ENCODE data around the gene PGAM5.

The PGAM5 gene

DNA sequence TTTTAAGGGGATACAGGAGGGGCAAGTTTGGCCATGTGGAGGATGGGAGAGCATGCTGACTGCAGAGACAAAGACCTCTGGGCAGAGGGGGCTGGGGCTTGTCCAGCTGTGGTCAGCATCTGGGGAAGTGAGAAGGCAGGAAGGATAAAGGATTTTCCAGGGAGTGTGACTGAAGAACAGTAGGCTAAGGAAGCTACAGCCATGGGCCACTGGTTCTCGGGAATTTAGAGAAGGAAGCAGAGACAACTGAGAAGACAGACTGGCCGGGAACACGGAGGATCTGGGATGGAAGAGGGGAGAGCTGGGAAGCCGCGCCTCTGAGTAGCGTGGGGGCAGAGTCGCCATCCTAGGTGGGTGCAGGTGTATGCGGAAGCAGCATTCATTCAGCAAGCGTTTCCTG is 7.0 kb upstream of the PGAM5 start:
- peaks cover 29% of the 10 kb centered on the region for H3K36me3 Mint-ChIP-seq
- peak overlapping the region; percentile 23 for H3K27ac Mint-ChIP-seq
- H3K4me1 Mint-ChIP-seq = peaks cover 9% of the 10 kb centered on the region
- ATAC-seq (ENCODE audit: low read depth) (no peak), DNase-seq (ENCODE audit: low spot score in 2 of 2) (no peak)
- H3K9me3 Mint-ChIP-seq = peaks cover 9% of the 10 kb centered on the region
- H3K4me3 Mint-ChIP-seq = no peak overlapping the region
- H3K27me3 Mint-ChIP-seq = no peaks in the 10 kb centered on the region

DNA sequence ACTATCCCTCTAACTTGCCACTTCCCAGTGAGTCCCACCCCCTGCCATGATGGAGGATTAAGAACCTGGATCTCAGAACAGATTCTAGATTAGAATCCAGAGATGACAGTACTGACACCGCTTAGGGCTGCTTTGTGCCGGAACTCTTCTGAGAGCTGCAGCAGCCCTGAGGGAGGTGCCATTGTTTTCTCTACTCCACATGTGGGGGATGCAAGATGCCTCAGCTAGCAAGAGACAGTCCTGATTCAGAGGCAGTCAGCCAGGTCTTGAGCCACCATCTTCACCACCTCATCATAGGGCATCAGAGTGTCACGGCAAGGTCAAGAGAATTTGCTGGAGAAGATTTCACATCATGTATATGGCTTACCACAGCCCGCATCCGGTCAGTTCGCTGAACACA is 3.4 kb upstream of the PGAM5 start:
- no peaks in the 10 kb centered on the region for H3K27me3 Mint-ChIP-seq
- no peak overlapping the region for H3K4me3 Mint-ChIP-seq
- peaks cover 28% of the 10 kb centered on the region for H3K36me3 Mint-ChIP-seq
- ATAC-seq (ENCODE audit: low read depth) (no peak), DNase-seq (ENCODE audit: low spot score in 2 of 2) (no peak)
- H3K27ac Mint-ChIP-seq = no peak overlapping the region
- peaks cover 8% of the 10 kb centered on the region for H3K4me1 Mint-ChIP-seq
- peaks cover 9% of the 10 kb centered on the region for H3K9me3 Mint-ChIP-seq

DNA sequence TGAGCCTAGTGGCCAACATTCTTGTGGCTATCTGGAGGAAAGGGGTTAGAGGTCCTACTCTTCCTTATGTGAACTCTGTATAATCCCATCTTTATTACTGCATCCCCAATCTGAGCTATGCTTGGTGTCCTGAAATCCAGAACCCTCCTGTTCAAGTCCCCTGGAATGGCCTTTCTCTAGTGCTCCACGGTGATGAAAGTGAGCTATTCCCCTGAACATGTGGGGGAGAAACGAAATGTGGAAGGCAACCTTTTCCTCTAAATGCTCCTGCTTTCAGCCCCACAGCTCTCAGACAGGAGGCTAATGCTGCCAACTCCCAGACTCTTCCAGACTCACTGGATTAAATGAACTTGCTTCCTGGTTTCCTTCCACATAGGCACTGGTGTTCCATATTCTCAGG is 2.5 kb upstream of the PGAM5 start:
- Mint-ChIP-seq H3K36me3 (peaks cover 25% of the 10 kb centered on the region), H3K4me3 (no peak overlapping the region), H3K27ac (peak overlapping the region; percentile 71), H3K4me1 (peaks cover 9% of the 10 kb centered on the region), H3K27me3 (no peaks in the 10 kb centered on the region), H3K9me3 (peaks cover 9% of the 10 kb centered on the region)
- ATAC-seq (ENCODE audit: low read depth) = no peak
- no peak for DNase-seq (ENCODE audit: low spot score in 2 of 2)

DNA sequence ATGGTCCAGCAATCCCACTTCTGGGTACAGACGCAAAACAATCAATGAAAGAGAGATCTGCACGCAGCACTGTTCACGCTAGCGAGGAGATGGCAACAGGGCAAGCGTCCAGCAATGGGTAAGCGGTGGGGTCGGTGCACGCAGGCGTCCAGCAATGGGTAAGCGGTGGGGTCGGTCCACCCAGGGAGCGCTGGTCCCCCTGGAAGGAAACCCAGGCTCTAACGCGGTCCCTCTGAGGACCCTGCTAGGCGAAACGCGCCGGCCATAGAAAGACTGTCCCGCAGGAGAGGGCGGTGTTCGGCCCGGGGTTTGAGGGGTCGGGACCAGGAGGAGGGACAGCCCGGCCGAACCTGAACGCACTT is 618 bp upstream of the PGAM5 start:
- no peak for ATAC-seq (ENCODE audit: low read depth)
- peaks cover 13% of the 10 kb centered on the region for H3K4me1 Mint-ChIP-seq

DNA sequence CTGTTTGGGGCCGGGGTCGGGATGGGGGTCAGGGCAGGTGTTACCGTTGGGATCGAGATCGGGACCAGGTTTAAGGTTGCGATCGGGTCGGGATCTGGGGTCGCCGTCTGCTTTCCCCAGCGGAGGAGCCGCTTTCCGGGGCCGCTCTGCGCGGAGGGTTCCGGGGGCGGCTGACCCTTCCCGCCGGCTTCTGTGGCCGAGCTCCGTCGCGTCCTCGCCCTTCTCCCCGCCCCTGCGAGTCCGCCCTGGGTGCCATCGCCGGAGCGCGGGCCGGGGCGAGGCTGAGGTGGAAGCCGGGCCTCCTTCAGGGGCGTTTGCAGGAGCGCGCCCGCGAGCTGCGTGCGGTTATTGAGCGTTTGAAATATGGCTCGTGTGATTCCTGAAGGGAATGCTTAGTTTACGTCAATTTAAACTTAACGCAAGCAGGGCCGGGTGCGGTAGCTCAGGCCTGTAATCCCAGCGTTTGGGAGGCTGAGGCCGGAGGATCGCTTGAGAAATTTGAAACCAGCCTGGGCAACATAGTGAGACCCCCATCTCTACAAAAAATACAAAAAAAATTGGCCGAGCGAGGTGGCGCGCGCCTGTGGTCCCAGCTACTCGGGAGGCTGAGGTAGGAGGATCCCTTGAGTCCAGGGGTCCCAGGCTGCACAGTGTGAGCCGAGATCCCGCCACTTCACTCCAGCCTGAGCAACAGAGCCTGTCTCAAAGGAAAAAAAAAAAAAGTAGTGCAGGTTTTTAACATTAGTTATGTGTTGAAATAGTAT is 620 bp downstream of the PGAM5 start:
- peaks cover 10% of the 10 kb centered on the region for H3K36me3 Mint-ChIP-seq
- H3K9me3 Mint-ChIP-seq = peaks cover 9% of the 10 kb centered on the region
- ATAC-seq (ENCODE audit: low read depth) (no peak), DNase-seq (ENCODE audit: low spot score in 2 of 2) (peak in 1 of 2 donors; percentile 41)
- no peaks in the 10 kb centered on the region for H3K27me3 Mint-ChIP-seq
- peak overlapping the region; percentile 95 for H3K4me3 Mint-ChIP-seq
- H3K4me1 Mint-ChIP-seq = peaks cover 13% of the 10 kb centered on the region
- H3K27ac Mint-ChIP-seq = no peak overlapping the region

More for the DNA sequence above, 618 bp upstream of the PGAM5 start:
- Mint-ChIP-seq H3K4me3 (peak overlapping the region; percentile 95), H3K36me3 (peaks cover 11% of the 10 kb centered on the region), H3K27me3 (no peaks in the 10 kb centered on the region), H3K27ac (peak overlapping the region; percentile 98), H3K9me3 (peaks cover 9% of the 10 kb centered on the region)
- peak in 1 of 2 donors; percentile 49 for DNase-seq (ENCODE audit: low spot score in 2 of 2)

DNA sequence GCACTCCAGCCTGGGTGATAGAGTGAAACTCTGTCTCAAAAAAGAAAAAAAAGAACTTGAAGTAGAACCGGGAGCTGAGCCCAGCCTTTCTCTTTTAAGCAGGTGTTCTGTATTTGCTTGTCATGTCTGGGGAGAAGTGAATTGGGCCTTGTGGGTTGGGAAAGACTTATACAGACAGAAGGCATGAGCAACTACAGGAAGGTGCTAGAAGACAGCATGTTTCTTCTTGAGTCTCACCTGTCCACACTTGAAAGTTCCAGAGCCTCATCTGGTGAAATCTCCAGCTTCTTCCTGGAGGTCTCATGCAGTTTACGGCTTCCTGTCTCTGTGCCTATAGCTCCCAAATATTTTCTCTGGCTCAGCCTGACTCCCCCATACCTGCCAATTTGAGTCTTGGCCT is 2.5 kb downstream of the PGAM5 start:
- Mint-ChIP-seq H3K4me3 (no peak overlapping the region), H3K9me3 (peaks cover 3% of the 10 kb centered on the region), H3K27ac (no peak overlapping the region), H3K27me3 (no peaks in the 10 kb centered on the region), H3K4me1 (peaks cover 13% of the 10 kb centered on the region), H3K36me3 (peaks cover 8% of the 10 kb centered on the region)
- DNase-seq (ENCODE audit: low spot score in 2 of 2) = no peak
- ATAC-seq (ENCODE audit: low read depth) = no peak

- Mint-ChIP-seq H3K27me3 (no peaks in the 10 kb centered on the region), H3K27ac (no peak overlapping the region), H3K36me3 (peaks cover 18% of the 10 kb centered on the region), H3K4me1 (peaks cover 10% of the 10 kb centered on the region), H3K9me3 (no peaks in the 10 kb centered on the region), H3K4me3 (no peak overlapping the region)
- no peak for ATAC-seq (ENCODE audit: low read depth)
- no peak for DNase-seq (ENCODE audit: low spot score in 2 of 2)
Observed at GRCh38 chr12:132715874-132716273, 5.2 kb downstream of the PGAM5 start.

GRCh38 chr12:132716356-132716755 is 5.7 kb downstream of the PGAM5 start:
- H3K9me3 Mint-ChIP-seq = no peaks in the 10 kb centered on the region

DNA sequence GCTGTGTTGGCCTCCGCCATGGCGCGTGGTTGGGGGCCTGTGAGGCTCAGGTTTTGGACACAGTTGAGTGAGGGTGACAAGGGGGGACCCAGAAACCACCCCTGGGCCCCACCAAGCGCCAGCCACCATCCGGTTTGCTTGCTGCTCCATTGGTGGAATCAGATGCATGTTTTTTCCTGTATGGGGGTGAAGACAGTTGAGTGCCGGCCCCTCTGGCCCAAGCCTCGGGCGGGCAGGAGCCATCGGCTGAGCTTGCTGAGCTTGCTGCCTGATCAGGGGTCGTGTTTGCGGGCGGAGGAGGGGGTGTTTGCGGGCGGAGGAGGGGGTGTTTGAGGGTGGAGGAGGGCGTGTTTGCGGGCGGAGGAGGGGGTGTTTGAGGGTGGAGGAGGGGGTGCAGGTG is 6.4 kb downstream of the PGAM5 start:
- H3K4me1 Mint-ChIP-seq = peaks cover 10% of the 10 kb centered on the region
- H3K4me3 Mint-ChIP-seq = no peak overlapping the region
- H3K9me3 Mint-ChIP-seq = no peaks in the 10 kb centered on the region
- no peak for ATAC-seq (ENCODE audit: low read depth)
- DNase-seq (ENCODE audit: low spot score in 2 of 2) = no peak
- H3K27ac Mint-ChIP-seq = no peak overlapping the region
- H3K36me3 Mint-ChIP-seq = peaks cover 18% of the 10 kb centered on the region
- no peaks in the 10 kb centered on the region for H3K27me3 Mint-ChIP-seq

More at GRCh38 chr12:132716356-132716755, 5.7 kb downstream of the PGAM5 start:
- Mint-ChIP-seq H3K27ac (no peak overlapping the region), H3K27me3 (no peaks in the 10 kb centered on the region), H3K4me3 (no peak overlapping the region), H3K36me3 (peaks cover 18% of the 10 kb centered on the region), H3K4me1 (peaks cover 10% of the 10 kb centered on the region)
- ATAC-seq (ENCODE audit: low read depth) = no peak
- no peak for DNase-seq (ENCODE audit: low spot score in 2 of 2)

DNA sequence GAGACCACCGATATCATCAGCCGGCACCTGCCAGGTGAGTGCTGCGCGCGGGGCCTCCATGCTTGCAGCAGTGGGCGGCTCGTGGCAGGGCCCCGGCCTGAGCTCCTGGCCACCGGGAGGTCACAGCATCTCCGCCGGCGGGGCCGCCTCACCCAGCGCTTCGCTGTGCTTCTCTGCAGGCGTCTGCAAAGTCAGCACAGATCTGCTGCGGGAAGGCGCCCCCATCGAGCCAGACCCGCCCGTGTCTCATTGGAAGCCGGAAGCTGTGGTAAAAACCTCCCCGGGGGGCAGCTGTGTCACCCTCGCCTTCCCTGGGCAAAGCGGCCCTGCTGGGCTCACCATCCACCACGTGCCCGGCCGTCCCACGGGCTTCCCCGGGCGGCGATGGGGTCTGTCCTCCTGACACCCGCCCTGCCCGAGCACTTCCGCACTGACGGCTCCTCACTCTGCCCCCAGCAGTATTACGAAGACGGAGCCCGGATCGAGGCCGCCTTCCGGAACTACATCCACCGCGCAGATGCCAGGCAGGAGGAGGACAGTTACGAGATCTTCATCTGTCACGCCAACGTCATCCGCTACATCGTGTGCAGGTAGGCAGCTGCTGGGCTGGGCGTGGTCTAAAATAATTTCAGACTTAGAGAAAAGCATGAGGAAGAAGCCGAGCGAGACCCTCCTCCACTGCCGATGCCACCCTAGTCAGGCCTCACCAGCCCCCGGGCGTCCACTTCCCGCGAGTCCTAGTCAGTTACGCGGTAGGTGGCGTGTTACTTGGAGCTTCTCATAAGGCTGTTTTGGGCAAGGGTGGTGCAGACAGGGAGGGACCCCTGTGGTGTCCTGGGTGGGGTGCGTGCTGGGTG is 7.1 kb downstream of the PGAM5 start:
- H3K27me3 Mint-ChIP-seq = no peaks in the 10 kb centered on the region
- H3K27ac Mint-ChIP-seq = no peak overlapping the region
- H3K9me3 Mint-ChIP-seq = no peaks in the 10 kb centered on the region

GRCh38 chr12:132718644-132719043 is 8.0 kb downstream of the PGAM5 start:
- Mint-ChIP-seq H3K4me3 (no peak overlapping the region), H3K9me3 (no peaks in the 10 kb centered on the region), H3K27me3 (no peaks in the 10 kb centered on the region), H3K27ac (no peak overlapping the region), H3K36me3 (peaks cover 20% of the 10 kb centered on the region), H3K4me1 (peaks cover 2% of the 10 kb centered on the region)
- no peak for ATAC-seq (ENCODE audit: low read depth)
- no peak for DNase-seq (ENCODE audit: low spot score in 2 of 2)

More for the DNA sequence above, 7.1 kb downstream of the PGAM5 start:
- ATAC-seq (ENCODE audit: low read depth) = no peak
- Mint-ChIP-seq H3K36me3 (peaks cover 18% of the 10 kb centered on the region), H3K4me1 (peaks cover 6% of the 10 kb centered on the region), H3K4me3 (no peak overlapping the region)
- DNase-seq (ENCODE audit: low spot score in 2 of 2) = no peak

DNA sequence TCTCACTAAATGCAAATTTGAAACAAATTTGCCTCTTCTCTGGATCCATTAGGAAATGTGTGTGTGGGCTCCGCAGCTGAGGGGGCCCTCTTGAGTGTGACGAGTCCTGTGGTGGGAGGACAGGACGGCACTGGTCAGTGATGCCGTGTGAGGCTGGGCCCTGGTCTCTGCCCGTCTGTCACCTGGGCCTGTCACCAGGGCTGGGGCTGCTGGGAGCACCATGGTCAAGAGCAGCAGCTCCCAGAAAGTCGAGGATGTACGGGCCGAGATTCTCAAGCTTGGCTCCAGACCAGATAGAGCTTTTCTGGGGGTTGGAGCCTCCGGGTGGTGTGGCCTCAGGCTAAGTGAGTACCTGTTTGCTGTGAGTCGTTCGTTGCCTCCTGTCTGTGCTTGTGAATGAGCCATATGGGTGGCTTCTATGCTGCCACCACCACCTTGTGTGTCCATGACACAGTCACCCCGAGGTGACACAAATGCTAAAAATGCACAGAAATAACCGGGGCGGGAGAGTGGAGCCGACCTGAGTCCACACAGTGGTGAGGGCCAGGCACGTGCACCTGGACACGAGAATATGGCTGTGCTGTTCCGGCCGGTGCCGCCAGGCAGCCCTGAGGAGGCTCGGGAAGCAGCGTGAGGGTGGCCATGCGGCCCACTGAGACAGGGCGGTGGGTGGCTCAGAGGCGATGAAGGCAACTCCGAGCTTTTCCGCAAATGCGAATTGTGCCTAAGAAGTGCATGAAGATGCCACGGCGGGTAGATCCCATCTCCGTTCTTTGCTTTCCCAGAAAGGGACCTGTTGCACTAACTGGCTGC is 8.7 kb downstream of the PGAM5 start:
- H3K9me3 Mint-ChIP-seq = no peaks in the 10 kb centered on the region
- H3K4me1 Mint-ChIP-seq = peaks cover 4% of the 10 kb centered on the region
- H3K27me3 Mint-ChIP-seq = no peaks in the 10 kb centered on the region
- no peak overlapping the region for H3K27ac Mint-ChIP-seq
- ATAC-seq (ENCODE audit: low read depth) = no peak
- DNase-seq (ENCODE audit: low spot score in 2 of 2) = no peak
- peaks cover 23% of the 10 kb centered on the region for H3K36me3 Mint-ChIP-seq
- H3K4me3 Mint-ChIP-seq = no peak overlapping the region

GRCh38 chr12:132719954-132720324 is 9.3 kb downstream of the PGAM5 start:
- no peak for ATAC-seq (ENCODE audit: low read depth)
- H3K9me3 Mint-ChIP-seq = no peaks in the 10 kb centered on the region
- no peak for DNase-seq (ENCODE audit: low spot score in 2 of 2)
- no peak overlapping the region for H3K27ac Mint-ChIP-seq
- no peak overlapping the region for H3K4me3 Mint-ChIP-seq
- peaks cover 2% of the 10 kb centered on the region for H3K4me1 Mint-ChIP-seq
- peaks cover 24% of the 10 kb centered on the region for H3K36me3 Mint-ChIP-seq
- H3K27me3 Mint-ChIP-seq = no peaks in the 10 kb centered on the region
